Measurements from ENCODE around the gene MS4A2.
"Not testable (repeated sequence)": the region's sequence is repeated elsewhere in the genome, so short reads cannot be mapped to it uniquely, and the experiment has no call there.

Gene MS4A2

GRCh38 chr11:60088364-60088763 is at the start of gene MS4A2:
MS4A2 (plus strand) TSS chr11:60088664; CDS start chr11:60088766, 102 bp downstream.
- no peak for DNase-seq (ENCODE audit: low read depth)

- no peak for DNase-seq (ENCODE audit: low read depth)
Observed at GRCh38 chr11:60040109-60040508, 48.4 kb upstream of the MS4A2 start, which contains the start of gene OOSP2. OOSP2 (plus strand) TSS chr11:60040409; CDS start chr11:60040460, 51 bp downstream.

DNA sequence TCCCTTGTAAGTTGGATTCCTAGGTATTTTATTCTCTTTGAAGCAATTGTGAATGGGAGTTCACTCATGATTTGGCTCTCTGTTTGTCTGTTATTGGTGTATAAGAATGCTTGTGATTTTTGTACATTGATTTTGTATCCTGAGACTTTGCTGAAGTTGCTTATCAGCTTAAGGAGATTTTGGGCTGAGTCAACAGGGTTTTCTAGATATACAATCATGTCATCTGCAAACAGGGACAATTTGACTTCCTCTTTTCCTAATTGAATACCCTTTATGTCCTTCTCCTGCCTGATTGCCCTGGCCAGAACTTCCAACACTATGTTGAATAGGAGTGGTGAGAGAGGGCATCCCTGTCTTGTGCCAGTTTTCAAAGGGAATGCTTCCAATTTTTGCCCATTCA is 38.0 kb upstream of the MS4A2 start:
- DNase-seq (ENCODE audit: low read depth) = not testable (repeated sequence)

- DNase-seq (ENCODE audit: low read depth) = not testable (repeated sequence)
Observed at GRCh38 chr11:60050839-60051238, 37.6 kb upstream of the MS4A2 start.

GRCh38 chr11:60056349-60056969 is 32.0 kb upstream of the MS4A2 start, which contains the start of gene MS4A3:
MS4A3 (plus strand) TSS chr11:60056665; CDS start chr11:60061161, 4,496 bp downstream.
- DNase-seq (ENCODE audit: low read depth) = no peak

- no peak for DNase-seq (ENCODE audit: low read depth)
Observed at GRCh38 chr11:60059052-60059451, 29.4 kb upstream of the MS4A2 start.

- no peak for DNase-seq (ENCODE audit: low read depth)
Observed at GRCh38 chr11:60059521-60060240, 28.8 kb upstream of the MS4A2 start.

DNA sequence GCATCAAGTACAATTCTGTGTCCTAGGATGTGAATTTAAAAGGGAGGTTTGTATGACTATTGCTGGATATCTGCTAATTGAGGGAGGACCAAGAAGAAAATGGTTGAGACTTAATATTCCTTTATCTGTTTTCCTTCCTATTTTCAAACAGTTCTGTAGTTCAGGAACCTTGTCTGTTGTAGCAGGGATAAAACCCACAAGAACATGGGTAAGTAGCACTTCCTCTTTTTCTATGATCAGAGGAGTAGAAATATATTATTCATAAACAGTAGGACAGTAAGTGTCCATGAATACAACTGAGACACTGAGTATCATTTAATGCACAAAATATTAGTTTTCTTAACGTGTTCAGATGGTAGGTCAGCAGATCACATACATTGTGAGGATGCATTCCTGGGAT is 24.4 kb upstream of the MS4A2 start:
- no peak for DNase-seq (ENCODE audit: low read depth)

GRCh38 chr11:60065801-60066200 is 22.7 kb upstream of the MS4A2 start:
- DNase-seq (ENCODE audit: low read depth) = no peak

DNA sequence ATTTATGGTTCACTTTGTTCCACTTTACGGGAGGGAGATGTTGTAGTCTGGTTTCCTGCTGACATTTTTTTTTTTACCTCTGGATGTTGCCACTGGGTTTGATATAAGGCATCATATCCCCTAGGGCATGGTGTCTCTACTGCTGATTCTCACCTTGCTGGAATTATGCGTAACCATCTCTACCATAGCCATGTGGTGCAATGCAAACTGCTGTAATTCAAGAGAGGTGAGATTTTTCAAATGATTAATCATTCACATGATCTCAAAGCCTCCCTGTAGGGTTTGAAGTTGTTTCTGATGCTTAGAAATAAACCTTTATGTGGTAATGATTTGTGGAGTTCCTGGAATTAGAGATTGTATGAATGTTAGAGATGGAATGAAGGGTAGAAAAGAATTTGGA is 19.0 kb upstream of the MS4A2 start:
- no peak for DNase-seq (ENCODE audit: low read depth)

DNA sequence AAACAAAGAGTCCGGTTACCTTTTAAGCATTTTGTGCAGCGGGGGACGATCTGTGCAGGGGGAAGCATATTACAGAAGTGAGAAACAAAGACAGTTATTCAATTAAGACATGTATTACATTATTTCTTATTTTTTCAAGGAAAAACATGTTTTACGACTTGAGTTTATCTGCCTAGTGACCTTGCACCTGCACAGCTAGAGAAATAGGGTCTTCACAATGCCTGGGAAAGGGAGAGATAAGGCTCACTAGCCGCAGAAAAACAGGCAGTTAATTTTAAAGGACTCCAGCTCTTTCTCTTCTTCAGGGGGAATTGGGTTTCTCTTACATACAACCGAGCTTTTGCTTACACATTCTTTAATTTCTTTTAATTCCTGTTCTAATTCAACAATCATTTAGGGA is 16.8 kb upstream of the MS4A2 start:
- not testable (repeated sequence) for DNase-seq (ENCODE audit: low read depth)

GRCh38 chr11:60077216-60077817 is 11.1 kb upstream of the MS4A2 start:
- no peak for DNase-seq (ENCODE audit: low read depth)

DNA sequence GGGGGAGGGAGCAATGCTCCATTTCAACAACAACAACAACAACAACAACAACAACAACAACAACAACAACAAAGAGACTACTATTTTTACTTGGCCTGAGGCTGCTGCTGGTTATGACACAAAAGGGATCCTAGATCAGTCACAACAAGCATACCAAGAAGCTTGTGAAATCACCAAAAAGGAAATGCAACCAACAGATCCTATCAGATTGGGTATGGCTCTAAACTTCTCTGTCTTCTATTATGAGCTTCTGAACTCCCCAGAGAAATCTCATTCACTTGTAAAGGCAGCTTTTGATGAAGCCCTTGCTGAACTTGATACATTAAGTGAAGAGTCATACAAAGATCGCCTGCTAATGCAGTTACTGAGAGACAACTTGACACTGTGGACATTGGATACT is 10.5 kb upstream of the MS4A2 start:
- DNase-seq (ENCODE audit: low read depth) = no peak

DNA sequence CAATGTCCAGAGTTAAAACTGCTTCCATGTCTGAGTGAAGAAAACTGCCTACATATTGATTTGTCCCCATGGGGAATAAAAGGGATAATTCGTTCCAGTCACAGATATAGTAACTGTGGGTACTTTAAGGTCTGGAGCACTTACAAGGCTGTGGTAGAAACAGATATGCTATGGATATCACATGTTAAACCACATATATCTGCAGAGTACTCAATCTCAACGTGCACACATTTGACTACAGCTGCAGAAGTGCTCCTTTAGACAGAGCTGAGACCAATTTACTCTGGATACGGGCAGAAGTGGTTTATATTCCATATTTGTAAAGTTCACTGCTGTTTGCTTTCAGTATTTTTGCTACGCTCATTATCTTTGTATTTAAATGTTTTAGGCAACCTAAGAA is 9.7 kb upstream of the MS4A2 start:
- DNase-seq (ENCODE audit: low read depth) = no peak

GRCh38 chr11:60080535-60080934 is 7.9 kb upstream of the MS4A2 start:
- no peak for DNase-seq (ENCODE audit: low read depth)

GRCh38 chr11:60084631-60085273 is 3.7 kb upstream of the MS4A2 start:
- no peak for DNase-seq (ENCODE audit: low read depth)

DNA sequence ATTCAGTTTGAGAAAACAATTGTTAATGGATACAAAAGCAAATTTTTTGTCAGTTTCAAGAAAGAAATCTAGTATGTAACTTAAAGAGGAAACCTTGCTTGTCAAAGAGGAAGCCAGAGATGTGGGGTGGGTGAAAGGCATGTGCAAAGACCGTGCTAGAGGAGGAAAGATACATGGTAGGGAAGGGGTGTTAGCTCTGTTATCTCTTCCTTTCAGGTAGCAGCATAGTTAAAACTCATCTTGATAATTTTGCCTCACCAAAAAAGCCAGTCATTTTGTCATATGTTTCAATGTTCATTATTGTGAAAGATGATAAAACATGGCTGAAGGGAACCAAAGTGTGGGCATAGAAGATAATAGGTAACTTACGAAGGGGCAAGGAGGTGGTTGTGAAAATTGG is 2.6 kb upstream of the MS4A2 start:
- DNase-seq (ENCODE audit: low read depth) = no peak

DNA sequence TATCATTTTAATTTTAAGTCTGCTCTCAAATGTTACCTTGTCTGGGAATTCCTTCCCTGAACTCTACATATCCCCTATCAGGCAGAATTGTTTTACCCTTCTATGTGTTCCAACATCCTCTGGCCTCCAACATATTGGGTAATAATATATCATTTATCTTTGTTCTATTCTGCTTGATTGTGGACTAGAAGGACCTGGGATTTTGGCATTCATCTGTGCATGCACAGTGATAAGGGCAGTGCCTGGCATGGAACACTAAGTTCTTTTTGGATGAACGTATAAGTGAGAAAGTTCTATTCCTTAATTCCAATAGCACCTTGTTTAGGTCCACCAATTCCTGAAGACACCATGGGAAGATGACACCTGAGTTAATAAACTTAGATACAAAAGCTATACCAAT is 1.2 kb upstream of the MS4A2 start:
- DNase-seq (ENCODE audit: low read depth) = no peak

DNA sequence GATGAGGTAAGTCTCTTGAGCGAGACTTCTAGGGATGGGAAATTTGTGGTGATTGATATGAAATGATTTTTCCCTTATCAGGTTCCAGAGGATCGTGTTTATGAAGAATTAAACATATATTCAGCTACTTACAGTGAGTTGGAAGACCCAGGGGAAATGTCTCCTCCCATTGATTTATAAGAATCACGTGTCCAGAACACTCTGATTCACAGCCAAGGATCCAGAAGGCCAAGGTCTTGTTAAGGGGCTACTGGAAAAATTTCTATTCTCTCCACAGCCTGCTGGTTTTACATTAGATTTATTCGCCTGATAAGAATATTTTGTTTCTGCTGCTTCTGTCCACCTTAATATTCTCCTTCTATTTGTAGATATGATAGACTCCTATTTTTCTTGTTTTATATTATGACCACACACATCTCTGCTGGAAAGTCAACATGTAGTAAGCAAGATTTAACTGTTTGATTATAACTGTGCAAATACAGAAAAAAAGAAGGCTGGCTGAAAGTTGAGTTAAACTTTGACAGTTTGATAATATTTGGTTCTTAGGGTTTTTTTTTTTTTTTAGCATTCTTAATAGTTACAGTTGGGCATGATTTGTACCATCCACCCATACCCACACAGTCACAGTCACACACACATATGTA is 7.1 kb downstream of the MS4A2 start:
- no peak for DNase-seq (ENCODE audit: low read depth)

DNA sequence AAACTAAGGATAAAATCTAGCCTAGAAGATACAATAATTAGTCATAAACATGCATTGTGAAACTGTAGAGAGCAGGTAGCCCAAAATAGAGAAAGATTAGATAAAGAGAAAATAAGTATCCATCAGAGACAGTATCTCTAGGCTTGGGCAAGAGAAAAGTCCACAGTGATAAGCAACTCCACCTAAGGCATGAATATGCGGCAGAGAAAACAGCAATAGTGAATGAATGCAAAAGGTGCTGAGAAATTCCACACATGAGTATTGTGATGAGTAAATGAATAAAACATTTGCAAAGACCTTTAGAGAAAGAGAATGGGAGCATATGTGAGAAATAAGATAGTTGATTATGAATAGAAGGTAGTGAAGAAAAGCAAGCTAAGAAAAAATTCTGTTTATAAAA is 8.7 kb downstream of the MS4A2 start:
- no peak for DNase-seq (ENCODE audit: low read depth)

- DNase-seq (ENCODE audit: low read depth) = no peak
Observed at GRCh38 chr11:60098508-60098907, 10.0 kb downstream of the MS4A2 start.

DNA sequence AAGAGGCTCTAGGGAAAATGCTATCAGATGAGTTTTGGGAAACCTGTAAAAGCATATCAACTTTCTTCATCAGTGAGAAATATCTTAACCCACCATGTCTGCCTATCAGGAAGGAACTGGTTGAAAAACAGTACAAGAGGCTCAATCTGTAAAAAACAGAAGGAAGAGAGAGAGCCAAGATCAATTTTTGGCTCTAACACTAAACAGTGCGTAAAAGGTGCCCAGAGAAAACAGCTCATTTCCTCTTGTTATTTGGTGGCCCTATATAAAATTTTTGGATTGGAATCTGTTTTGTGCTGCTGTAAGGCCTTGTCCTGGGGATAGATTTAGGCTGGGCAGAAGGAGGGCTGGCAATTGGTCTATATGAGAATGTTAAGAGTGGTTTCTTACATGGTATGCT is 12.1 kb downstream of the MS4A2 start:
- no peak for DNase-seq (ENCODE audit: low read depth)

Measured in non-pigmented ciliary epithelial cell (primary cell).